ENCODE data around the gene CYP1A2. TPM values are rescaled to one million over a fixed set of nuclear protein-coding genes. Genes with fewer than 3 reads are reported as not detected.
"Not testable (repeated sequence)": the region's sequence is repeated elsewhere in the genome, so short reads cannot be mapped to it uniquely, and the experiment has no call there.

The CYP1A2 gene
- total RNA-seq, 3 donors from 2014 or later = not detected

GRCh38 chr15:74727727-74728126 lies 20.9 kb upstream of the CYP1A2 start:
- Histone ChIP-seq H3K27me3 (peaks cover 0 to 25% of the 10 kb centered on the region in 2 donors), H3K9me3 (no peaks in the 10 kb centered on the region), H3K4me3 (no peak overlapping the region), H3K27ac (no peak overlapping the region), H3K4me1 (no peaks in the 10 kb centered on the region), H3K36me3 (no peaks in the 10 kb centered on the region)
- no peak for DNase-seq (ENCODE audit: low spot score in 2 of 2)
- intact Hi-C loops (cut with DNase I; ENCODE audit: low total_unique reads) = no loop called here
- no peak for TF ChIP-seq CTCF (IDR thresholded peaks at IDR 0.05)

DNA sequence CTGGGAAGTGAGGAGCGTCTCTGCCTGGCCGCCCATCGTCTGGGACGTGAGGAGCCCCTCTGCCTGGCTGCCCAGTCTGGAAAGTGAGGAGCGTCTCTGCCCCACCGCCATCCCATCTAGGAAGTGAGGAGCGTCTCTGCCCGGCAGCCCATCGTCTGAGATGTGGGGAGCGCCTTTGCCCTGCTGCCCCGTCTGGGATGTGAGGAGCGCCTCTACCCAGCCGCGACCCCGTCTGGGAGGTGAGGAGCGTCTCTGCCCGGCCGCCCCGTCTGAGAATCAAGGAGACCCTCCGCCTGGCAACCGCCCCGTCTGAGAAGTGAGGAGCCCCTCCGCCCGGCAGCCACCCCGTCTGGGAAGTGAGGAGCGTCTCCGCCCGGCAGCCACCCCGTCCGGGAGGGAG lies 19.9 kb upstream of the CYP1A2 start:
- DNase-seq (ENCODE audit: low spot score in 2 of 2); H3K27ac ChIP-seq; H3K4me3 ChIP-seq; H3K9me3 ChIP-seq; intact Hi-C loops (cut with DNase I; ENCODE audit: low total_unique reads); H3K4me1 ChIP-seq; H3K36me3 ChIP-seq: not testable (repeated sequence)
- peaks cover 0 to 25% of the 10 kb centered on the region in 2 donors for H3K27me3 ChIP-seq

DNA sequence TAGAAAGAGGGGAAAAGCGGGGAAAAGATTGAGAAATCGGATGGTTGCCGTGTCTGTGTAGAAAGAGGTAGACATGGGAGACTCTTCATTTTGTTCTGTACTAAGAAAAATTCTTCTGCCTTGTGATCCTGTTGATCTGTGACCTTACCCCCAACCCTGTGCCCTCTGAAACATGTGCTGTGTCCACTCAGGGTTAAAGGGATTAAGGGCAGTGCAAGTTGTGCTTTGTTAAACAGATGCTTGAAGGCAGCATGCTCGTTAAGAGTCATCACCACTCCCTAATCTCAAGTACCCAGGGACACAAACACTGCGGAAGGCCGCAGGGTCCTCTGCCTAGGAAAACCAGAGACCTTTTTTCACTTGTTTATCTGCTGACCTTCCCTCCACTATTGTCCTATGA lies 19.3 kb upstream of the CYP1A2 start:
- H3K27ac ChIP-seq; intact Hi-C loops (cut with DNase I; ENCODE audit: low total_unique reads); DNase-seq (ENCODE audit: low spot score in 2 of 2); H3K36me3 ChIP-seq; H3K4me3 ChIP-seq; H3K4me1 ChIP-seq; H3K9me3 ChIP-seq: not testable (repeated sequence)
- peaks cover 0 to 25% of the 10 kb centered on the region in 2 donors for H3K27me3 ChIP-seq

DNA sequence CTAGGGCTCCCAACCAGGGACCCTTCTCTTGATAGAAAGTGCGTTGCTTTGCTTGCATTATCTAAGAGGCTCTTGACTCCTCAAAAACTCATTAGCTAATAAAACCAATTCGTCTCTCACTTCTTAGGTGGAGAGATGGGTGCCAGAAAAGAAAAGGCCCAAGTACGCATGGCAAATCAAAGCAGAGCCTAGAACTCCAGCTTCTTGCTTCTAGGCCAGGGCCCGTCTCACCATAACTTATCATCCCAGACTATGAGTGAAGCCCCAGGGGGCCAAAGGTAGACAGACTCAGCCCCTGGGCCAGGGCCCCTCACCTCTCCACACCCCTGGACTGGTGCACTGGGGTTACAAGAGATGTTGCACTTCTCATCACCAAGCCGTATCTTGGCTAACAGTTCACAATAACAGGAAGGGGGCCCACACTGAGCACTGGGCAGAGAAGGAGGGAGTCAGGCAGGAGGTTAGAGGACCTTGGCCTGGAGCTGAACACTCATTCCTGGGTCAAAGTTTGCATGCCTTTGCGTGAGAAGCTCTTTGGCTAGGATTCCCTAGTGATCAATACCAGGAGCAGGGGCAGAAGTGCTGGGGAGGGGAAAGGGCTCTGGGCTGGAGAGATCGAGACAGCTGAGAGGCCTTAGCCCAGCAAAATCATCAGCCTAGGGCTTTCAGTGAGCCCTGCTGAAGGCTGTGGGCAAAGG lies 17.9 kb upstream of the CYP1A2 start:
- Histone ChIP-seq H3K9me3 (no peaks in the 10 kb centered on the region), H3K4me3 (no peak overlapping the region), H3K27ac (no peak overlapping the region), H3K4me1 (no peaks in the 10 kb centered on the region), H3K27me3 (peaks cover 0 to 30% of the 10 kb centered on the region in 2 donors), H3K36me3 (no peaks in the 10 kb centered on the region)
- TF ChIP-seq POLR2AphosphoS5 (IDR thresholded peaks at IDR 0.05) = no peak
- TF ChIP-seq POLR2A (IDR thresholded peaks at IDR 0.05) = no peak
- no peak for TF ChIP-seq CTCF (IDR thresholded peaks at IDR 0.05)
- intact Hi-C loops (cut with DNase I; ENCODE audit: low total_unique reads) = no loop called here
- DNase-seq (ENCODE audit: low spot score in 2 of 2) = no peak

DNA sequence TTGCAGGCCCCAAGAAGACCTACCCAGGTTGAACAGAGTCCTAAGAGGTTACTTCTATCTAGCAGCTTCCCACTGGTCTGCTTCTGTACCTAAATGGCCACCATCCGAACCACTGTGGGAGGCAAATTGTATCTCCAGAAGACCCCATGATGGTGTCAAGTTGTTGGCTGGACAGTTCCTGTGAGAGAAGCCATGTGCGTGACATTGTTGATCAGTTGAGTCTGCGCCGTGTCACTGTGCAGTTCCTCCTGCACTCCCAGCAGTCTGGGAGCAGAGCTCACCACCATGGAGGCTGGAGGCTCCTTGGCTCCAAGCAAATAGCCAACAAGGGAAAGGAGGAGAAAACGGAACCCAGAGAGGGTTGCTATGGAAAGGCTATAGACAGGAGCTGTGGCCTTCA lies 15.8 kb upstream of the CYP1A2 start:
- Histone ChIP-seq H3K36me3 (no peaks in the 10 kb centered on the region), H3K27me3 (peaks cover 0 to 20% of the 10 kb centered on the region in 2 donors), H3K9me3 (no peaks in the 10 kb centered on the region), H3K4me3 (no peak overlapping the region), H3K27ac (no peak overlapping the region), H3K4me1 (no peaks in the 10 kb centered on the region)
- no peak for TF ChIP-seq CTCF (IDR thresholded peaks at IDR 0.05)
- TF ChIP-seq POLR2A (IDR thresholded peaks at IDR 0.05) = no peak
- no peak for TF ChIP-seq POLR2AphosphoS5 (IDR thresholded peaks at IDR 0.05)
- intact Hi-C loops (cut with DNase I; ENCODE audit: low total_unique reads) = no loop called here
- no peak for DNase-seq (ENCODE audit: low spot score in 2 of 2)

- intact Hi-C loops (cut with DNase I; ENCODE audit: low total_unique reads) = no loop called here
- DNase-seq (ENCODE audit: low spot score in 2 of 2) = no peak
- Histone ChIP-seq H3K27me3 (peaks cover 0 to 18% of the 10 kb centered on the region in 2 donors), H3K27ac (no peak overlapping the region), H3K9me3 (no peaks in the 10 kb centered on the region), H3K4me3 (no peak overlapping the region), H3K36me3 (no peaks in the 10 kb centered on the region), H3K4me1 (no peaks in the 10 kb centered on the region)
- TF ChIP-seq POLR2A (IDR thresholded peaks at IDR 0.05) = no peak
- no peak for TF ChIP-seq CTCF (IDR thresholded peaks at IDR 0.05)
- no peak for TF ChIP-seq POLR2AphosphoS5 (IDR thresholded peaks at IDR 0.05)
These were observed 15.4 kb upstream of the CYP1A2 start for GRCh38 chr15:74733269-74733668.
